ENCODE data around the gene STXBP5. TPM values are rescaled to one million over a fixed set of nuclear protein-coding genes. Genes with fewer than 3 reads are reported as not detected.
A peak's percentile ranks its signal among the peaks of the same experiment; 100 is the strongest.

The STXBP5 gene
- total and polyA plus RNA-seq, 9 of the 15 experiments (the other 6 are each of a cell fraction or from before 2014, with no cell fraction given), result 23.3 to 172 (median 71.5) TPM

GRCh38 chr6:147164761-147165160 lies 39.5 kb upstream of the STXBP5 start:
- intact Hi-C loops (cut with micrococcal nuclease), result loop anchor here (5.0 kb wide), 1 partner anchor 252 kb away; no protein-coding TSS in a partner anchor
- FAIRE-seq, result no peak
- no TSS peak for BruUV-seq (replicated peaks)

More at GRCh38 chr6:147164761-147165160, 39.5 kb upstream of the STXBP5 start:
- H3K27ac ChIP-seq (ENCODE audit: extremely low read depth, low read depth, low read length), result peak overlapping the region; percentile 79; the same call in 1 of the 3 replicates
- no peak overlapping the region; the same call in 1 of the 2 replicates for H2AFZ ChIP-seq (ENCODE audit: low read depth, low read length)
- H3K4me2 ChIP-seq (ENCODE audit: insufficient read depth, low read length), result no peak overlapping the region
- no peaks in the 10 kb centered on the region for H3K9me1 ChIP-seq (ENCODE audit: control insufficient read depth, insufficient read depth, low read length)
- POLR2A ChIA-PET, result interaction anchor here (0.7 kb wide), 1 partner anchor 8 kb away, joined by 3 read pairs; no protein-coding TSS in a partner anchor
- CTCF ChIA-PET (ENCODE audit: low intra/inter-chr PET ratio), result no interaction called here
- no peak overlapping the region for H3K9ac ChIP-seq (ENCODE audit: insufficient read depth in 1 of 2, low read depth in 2 of 2, low read length in 2 of 2)
- in situ Hi-C loops (cut with MboI), result no loop called here
- TF ChIP-seq ZNF197 (CRISPR knock-in tag; IDR thresholded peaks at IDR 0.05; ENCODE audit: low read depth) (no peak), POLR2H (tag; IDR thresholded peaks at IDR 0.05; ENCODE audit: low read depth) (peak; percentile 40; the same call in 1 of the 2 replicates), RBM25 (IDR thresholded peaks at IDR 0.05; ENCODE audit: low read depth, low read length, severe bottlenecking) (no peak), ZNF695 (CRISPR knock-in tag; IDR thresholded peaks at IDR 0.05) (no peak)
- TF ChIP-seq, protein P1, sequence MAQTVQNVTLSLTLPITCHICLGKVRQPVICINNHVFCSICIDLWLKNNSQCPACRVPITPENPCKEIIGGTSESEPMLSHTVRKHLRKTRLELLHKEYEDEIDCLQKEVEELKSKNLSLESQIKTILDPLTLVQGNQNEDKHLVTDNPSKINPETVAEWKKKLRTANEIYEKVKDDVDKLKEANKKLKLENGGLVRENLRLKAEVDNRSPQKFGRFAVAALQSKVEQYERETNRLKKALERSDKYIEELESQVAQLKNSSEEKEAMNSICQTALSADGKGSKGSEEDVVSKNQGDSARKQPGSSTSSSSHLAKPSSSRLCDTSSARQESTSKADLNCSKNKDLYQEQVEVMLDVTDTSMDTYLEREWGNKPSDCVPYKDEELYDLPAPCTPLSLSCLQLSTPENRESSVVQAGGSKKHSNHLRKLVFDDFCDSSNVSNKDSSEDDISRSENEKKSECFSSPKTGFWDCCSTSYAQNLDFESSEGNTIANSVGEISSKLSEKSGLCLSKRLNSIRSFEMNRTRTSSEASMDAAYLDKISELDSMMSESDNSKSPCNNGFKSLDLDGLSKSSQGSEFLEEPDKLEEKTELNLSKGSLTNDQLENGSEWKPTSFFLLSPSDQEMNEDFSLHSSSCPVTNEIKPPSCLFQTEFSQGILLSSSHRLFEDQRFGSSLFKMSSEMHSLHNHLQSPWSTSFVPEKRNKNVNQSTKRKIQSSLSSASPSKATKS (CRISPR knock-in tag; IDR thresholded peaks at IDR 0.05), result no peak
- no peaks in the 10 kb centered on the region for H3K27me3 ChIP-seq (ENCODE audit: control insufficient read depth in 2 of 2, insufficient read depth in 2 of 2, low read length in 2 of 2)
- H3K4me1 ChIP-seq (replicated peaks in 1 of 2; ENCODE audit: control insufficient read depth in 2 of 2, insufficient read depth in 2 of 2, low read length in 2 of 2), result peaks cover 9 to 44% of the 10 kb centered on the region in 2 experiments
- no peak overlapping the region for H3K4me3 ChIP-seq
- H4K20me1 ChIP-seq (replicated peaks; ENCODE audit: control insufficient read depth, insufficient read depth, low read length), result no peaks in the 10 kb centered on the region
- peaks cover 6% of the 10 kb centered on the region for H3K9me3 ChIP-seq (replicated peaks; ENCODE audit: control insufficient read depth, insufficient read depth, low read depth, low read length)
- ATAC-seq (no peak), DNase-seq (ENCODE audit: extremely low read depth in 1 of 4, low spot score in 3 of 4) (no peak)
- H3K36me3 ChIP-seq (ENCODE audit: control insufficient read depth, insufficient read depth, low read length), result peaks cover 16% of the 10 kb centered on the region
- no peaks in the 10 kb centered on the region for H3K79me2 ChIP-seq (ENCODE audit: control insufficient read depth, insufficient read depth, low read length)

All from K562 (cell line).